Skeletal muscle tissue (tissue), 4 donors: Measurements from ENCODE around the gene CHAD. TPM values are rescaled to one million over a fixed set of nuclear protein-coding genes. Genes with fewer than 3 reads are reported as not detected.
A peak's percentile ranks its signal among the peaks of the same experiment; 100 is the strongest.

Experiments used
- H3K27ac ChIP-seq: one replicate; pipeline ENCODE4 v1.7.0; 2013; ENCODE audit warnings: mild to moderate bottlenecking, low read depth, low read length, inconsistent platforms
- H3K27me3 ChIP-seq, 3 donors: one replicate each; pipeline ENCODE4 v1.7.0; 2013; ENCODE audit warnings: low read length in 3 of 3; ENCODE audit not compliant: control insufficient read depth in 3 of 3, insufficient read depth in 3 of 3
- H3K36me3 ChIP-seq, 3 donors: one replicate each; pipeline ENCODE4 v1.7.0; 2013; ENCODE audit warnings: low read length in 3 of 3; ENCODE audit not compliant: control insufficient read depth in 3 of 3, insufficient read depth in 3 of 3
- H3K4me1 ChIP-seq, 3 donors: one replicate each; pipeline ENCODE4 v1.7.0; 2013; ENCODE audit warnings: low read length in 3 of 3, mild to moderate bottlenecking in 3 of 3; ENCODE audit not compliant: control insufficient read depth in 3 of 3, insufficient read depth in 3 of 3
- H3K4me3 ChIP-seq, 3 donors: one replicate each; pipeline ENCODE4 v1.7.0; 2013; ENCODE audit warnings: low read length in 3 of 3
- H3K9ac ChIP-seq, 3 donors: one replicate each; pipeline ENCODE4 v1.7.0; 2013; ENCODE audit warnings: low read length in 3 of 3, mild to moderate bottlenecking in 3 of 3, moderate library complexity in 2 of 3, low read depth in 1 of 3
- H3K9me3 ChIP-seq, 3 donors: one replicate each; pipeline ENCODE4 v1.7.0; 2013; ENCODE audit warnings: low read length in 3 of 3; ENCODE audit not compliant: control insufficient read depth in 3 of 3
- total RNA-seq: library from RNA; depleted of rRNA; stranded (reverse); fragments of >200 nt; gene quantifications from one replicate; pipeline ENCODE4 v1.2.3, GENCODE V29; 2014
- donor health status: Osteomylitis.

CHAD gene
- total RNA-seq, 1 donor from 2014 or later: 1.6 TPM

DNA sequence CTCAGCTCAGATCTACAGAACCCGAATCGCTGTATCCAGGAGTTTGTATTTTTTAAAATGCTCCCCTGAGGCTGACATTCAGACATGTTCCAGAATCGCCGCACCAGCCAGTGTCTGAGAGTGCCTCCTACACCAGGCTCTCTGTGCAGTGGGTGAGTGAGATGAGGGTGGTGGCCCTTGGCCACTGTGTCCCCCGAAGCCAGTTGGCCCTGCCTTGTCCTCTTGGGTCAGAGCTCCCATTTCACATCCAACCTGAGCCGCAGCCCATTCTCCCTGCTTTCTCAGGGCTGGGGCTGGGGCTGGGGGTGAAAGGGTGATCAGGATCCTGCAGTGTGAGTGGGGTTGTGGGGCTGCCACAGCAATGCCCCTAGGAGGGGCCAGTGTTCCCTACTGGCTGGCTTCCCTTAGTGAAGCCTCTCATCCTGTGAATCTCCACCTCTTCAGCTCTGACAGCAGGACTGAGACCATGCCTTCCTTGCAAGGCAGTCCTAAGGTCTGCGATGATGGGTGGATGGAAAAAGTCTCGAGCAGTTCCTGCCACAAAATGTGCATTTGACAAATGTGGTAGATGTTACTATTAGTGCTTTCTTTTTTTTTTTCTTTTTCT is 26.6 kb upstream of the CHAD start:
- H3K4me3 ChIP-seq: no peak overlapping the region
- no peak overlapping the region for H3K9ac ChIP-seq
- H3K36me3 ChIP-seq: no peaks in the 10 kb centered on the region
- H3K4me1 ChIP-seq: no peaks in the 10 kb centered on the region
- no peak overlapping the region for H3K27ac ChIP-seq
- H3K27me3 ChIP-seq: no peaks in the 10 kb centered on the region
- no peaks in the 10 kb centered on the region for H3K9me3 ChIP-seq

DNA sequence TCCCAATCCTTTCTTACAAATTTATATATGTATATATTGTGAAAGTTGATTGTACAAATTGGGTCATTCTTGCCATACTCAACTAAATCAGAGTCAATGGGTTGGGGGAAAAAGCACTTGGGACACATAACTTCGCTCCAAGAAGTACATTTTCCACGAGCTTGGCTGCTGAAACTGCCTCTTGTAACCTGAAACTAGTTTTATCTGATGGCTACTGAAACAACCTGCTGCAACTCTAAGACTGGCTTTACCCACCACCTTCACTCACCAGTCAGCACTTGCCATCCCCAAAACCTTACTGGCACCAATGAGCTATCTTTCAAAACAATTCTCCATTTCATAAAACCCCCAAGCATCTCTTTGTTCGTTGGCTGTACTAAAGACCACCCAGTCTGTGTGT is 25.1 kb upstream of the CHAD start:
- Histone ChIP-seq H3K27me3 (no peaks in the 10 kb centered on the region), H3K4me1 (no peaks in the 10 kb centered on the region), H3K9ac (no peak overlapping the region), H3K27ac (no peak overlapping the region), H3K9me3 (no peaks in the 10 kb centered on the region), H3K4me3 (no peak overlapping the region), H3K36me3 (peaks cover 0 to 1% (median 0%) of the 10 kb centered on the region in 3 donors)

DNA sequence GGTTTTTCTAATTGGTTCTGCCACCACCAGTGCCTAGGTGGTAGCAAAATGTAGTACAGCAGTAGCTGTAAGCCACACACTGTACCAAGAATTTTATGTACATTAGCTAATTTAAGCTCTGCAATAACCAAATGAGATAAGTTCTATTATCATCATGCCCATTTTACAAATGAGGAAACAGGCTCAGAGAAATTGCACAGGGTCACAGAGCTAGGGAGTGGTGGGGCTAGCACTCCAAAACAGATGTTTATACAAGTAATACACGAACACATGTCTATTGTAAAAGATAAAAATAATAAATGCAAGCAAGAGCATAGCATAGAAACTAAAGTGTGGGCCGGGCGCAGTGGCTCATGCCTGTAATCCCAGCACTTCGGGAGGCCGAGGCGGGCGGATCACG is 23.5 kb upstream of the CHAD start:
- H3K36me3 ChIP-seq: peaks cover 0 to 11% (median 6%) of the 10 kb centered on the region in 3 donors
- H3K9me3 ChIP-seq: no peaks in the 10 kb centered on the region
- peaks cover 0 to 5% (median 3%) of the 10 kb centered on the region in 3 donors for H3K4me1 ChIP-seq
- H3K27me3 ChIP-seq: no peaks in the 10 kb centered on the region
- no peak overlapping the region for H3K4me3 ChIP-seq
- no peak overlapping the region for H3K27ac ChIP-seq
- no peak overlapping the region for H3K9ac ChIP-seq

DNA sequence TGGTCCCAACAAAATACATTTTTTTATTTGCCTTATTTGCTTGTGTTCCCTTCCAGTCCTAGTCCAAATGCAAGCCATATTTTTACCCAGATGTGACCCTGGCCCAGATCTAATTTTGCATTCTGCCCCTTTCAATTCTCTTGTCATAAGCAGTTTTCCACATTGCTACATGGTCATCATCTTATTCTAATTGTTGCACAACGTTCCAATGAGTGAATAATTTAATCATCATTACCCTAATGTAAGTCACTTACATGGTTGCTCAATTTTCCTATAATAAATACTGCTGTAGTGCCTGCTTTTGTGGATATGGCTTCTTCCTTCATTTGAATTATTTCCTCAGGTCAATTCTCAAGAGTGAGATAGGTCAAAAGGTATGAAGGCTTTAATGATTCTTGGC is 22.8 kb upstream of the CHAD start:
- Histone ChIP-seq H3K4me1 (peaks cover 0 to 5% (median 3%) of the 10 kb centered on the region in 3 donors), H3K27me3 (no peaks in the 10 kb centered on the region), H3K9ac (no peak overlapping the region), H3K4me3 (no peak overlapping the region), H3K27ac (no peak overlapping the region), H3K36me3 (peaks cover 2 to 14% (median 8%) of the 10 kb centered on the region in 3 donors), H3K9me3 (no peaks in the 10 kb centered on the region)

DNA sequence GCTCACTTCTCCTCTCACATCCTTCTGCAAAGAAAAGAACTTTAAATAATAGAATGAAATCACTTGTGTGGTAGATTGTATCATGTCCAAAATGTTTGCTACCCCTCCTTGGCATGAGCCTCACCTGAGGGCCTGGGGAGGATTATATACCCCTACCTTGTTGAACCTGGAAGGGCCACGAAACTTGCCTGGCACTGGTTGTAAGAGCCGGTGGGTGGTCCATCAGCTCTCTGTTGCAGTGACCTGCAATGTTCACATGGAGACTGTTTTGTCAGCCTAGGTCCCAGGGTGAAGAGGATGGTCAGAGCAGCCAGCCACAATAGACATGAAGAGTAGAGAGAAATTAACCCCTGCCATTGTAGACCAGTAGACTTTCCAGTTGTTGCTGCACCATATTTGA is 20.2 kb upstream of the CHAD start:
- no peak overlapping the region for H3K9ac ChIP-seq
- no peak overlapping the region for H3K27ac ChIP-seq
- no peak overlapping the region for H3K4me3 ChIP-seq
- peaks cover 0 to 5% (median 3%) of the 10 kb centered on the region in 3 donors for H3K4me1 ChIP-seq
- no peaks in the 10 kb centered on the region for H3K9me3 ChIP-seq
- no peaks in the 10 kb centered on the region for H3K27me3 ChIP-seq
- peaks cover 23 to 33% (median 26%) of the 10 kb centered on the region in 3 donors for H3K36me3 ChIP-seq

DNA sequence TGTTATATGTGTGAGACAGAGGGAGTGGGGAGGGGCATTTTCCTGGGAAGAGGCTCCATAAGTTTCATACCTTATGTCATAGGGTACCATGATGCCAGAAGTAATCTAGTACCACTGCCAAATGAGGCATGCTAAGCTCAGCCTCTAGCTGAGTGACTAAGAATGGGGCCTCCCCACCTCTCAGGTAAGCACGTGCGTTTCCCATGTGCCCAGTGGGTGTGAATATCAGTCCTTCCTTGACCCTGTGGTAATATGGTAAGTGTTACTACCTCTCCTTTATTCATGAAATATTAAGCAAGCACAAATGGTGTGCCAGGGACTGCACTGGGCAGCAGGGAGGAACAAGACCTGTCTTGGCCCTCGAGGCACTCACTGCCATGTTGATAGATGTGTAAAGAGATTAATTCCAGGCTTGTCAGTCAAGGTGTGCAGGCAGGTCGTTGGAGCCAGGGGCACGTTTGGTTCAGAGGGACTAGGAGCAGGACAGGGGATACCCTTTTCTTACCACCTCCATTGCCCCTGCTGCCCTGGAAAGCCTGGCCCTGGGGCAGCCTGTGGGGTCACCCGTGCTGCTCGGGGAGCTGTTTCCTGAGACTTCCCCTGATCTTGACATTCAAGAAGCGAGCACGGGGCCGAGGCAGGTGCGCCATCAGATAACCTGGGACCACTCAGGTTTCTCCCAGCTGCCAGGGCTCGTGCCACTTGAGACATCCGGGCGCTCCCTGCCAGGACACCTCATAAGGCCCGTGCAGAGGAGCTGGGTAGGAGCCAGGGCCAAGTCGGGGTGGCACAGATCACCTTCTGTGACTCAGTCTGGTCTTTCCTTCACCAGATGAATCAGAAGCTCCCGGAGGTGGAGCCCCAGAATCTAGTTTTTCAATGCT is 18.8 kb upstream of the CHAD start:
- Histone ChIP-seq H3K4me1 (peaks cover 8 to 13% (median 12%) of the 10 kb centered on the region in 3 donors), H3K9me3 (no peaks in the 10 kb centered on the region), H3K27me3 (no peaks in the 10 kb centered on the region), H3K9ac (peak overlapping the region in 1 of 3 donors; percentile 33), H3K36me3 (peaks cover 32 to 41% (median 33%) of the 10 kb centered on the region in 3 donors), H3K27ac (no peak overlapping the region), H3K4me3 (no peak overlapping the region)

DNA sequence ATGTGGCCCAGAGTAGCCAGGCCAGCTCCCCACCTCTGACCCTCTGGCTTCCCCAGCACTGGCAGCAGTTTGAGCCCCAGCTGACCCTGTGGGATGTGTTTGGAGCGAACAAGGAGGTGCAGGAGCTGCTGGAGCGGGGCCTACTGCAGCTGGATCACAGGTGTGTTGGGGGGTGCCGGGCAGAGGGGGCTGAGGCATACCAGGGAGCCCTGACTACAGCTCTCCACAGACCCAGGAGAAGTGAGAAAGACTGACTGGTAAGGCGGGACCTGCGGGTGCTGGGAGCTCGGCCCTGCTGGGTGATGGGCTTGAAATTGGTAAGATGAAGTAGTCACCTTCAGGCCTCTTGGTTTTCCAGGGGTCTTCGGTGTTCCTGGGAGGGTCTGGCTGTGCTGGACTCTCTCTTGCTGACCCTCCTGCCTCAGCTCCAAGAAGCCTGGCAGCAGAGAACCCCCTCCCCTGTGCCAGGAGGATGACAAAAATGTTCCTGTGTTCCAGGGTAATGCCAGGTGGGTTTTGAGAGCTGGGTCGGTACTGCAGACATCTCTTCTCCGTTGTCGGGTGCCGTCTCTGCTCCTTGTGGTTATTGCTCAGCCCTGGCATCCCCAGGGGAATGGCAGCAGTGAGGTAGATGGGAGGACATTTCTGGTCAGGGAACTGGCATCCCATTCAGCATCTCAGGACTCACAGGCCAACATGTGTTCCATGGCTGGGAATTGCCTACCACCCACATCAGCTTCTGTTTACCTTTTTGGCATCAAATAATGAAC is 15.9 kb upstream of the CHAD start:
- no peaks in the 10 kb centered on the region for H3K9me3 ChIP-seq
- H3K4me1 ChIP-seq: peaks cover 15 to 30% (median 29%) of the 10 kb centered on the region in 3 donors
- H3K27me3 ChIP-seq: no peaks in the 10 kb centered on the region
- peaks cover 40 to 49% (median 47%) of the 10 kb centered on the region in 3 donors for H3K36me3 ChIP-seq
- no peak overlapping the region for H3K9ac ChIP-seq
- no peak overlapping the region for H3K27ac ChIP-seq
- no peak overlapping the region for H3K4me3 ChIP-seq

DNA sequence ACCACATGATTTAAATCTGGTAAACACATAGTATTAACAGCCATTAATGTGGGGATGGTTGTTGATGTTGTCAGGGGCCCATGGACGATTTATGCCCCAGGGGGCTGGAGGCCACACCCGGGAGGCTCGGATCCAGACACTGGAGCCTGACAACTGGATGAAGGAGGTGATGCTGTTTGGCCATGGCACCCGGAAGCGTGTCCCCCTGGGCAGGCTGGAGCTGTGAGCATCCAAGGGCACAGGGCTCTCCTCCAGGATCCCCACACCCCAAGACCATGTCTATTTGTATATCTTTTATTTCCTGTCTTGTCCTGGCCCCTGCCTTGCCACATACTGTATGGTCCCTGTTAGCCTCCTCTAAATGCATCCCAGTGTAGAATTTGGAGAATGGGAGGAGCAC is 14.6 kb upstream of the CHAD start:
- no peaks in the 10 kb centered on the region for H3K9me3 ChIP-seq
- H3K9ac ChIP-seq: peak overlapping the region in 2 of 3 donors; percentile 25 to 38
- H3K4me1 ChIP-seq: peaks cover 19 to 34% (median 34%) of the 10 kb centered on the region in 3 donors
- H3K36me3 ChIP-seq: peaks cover 40 to 49% (median 41%) of the 10 kb centered on the region in 3 donors
- no peaks in the 10 kb centered on the region for H3K27me3 ChIP-seq
- no peak overlapping the region for H3K4me3 ChIP-seq
- H3K27ac ChIP-seq: peak overlapping the region; percentile 77

DNA sequence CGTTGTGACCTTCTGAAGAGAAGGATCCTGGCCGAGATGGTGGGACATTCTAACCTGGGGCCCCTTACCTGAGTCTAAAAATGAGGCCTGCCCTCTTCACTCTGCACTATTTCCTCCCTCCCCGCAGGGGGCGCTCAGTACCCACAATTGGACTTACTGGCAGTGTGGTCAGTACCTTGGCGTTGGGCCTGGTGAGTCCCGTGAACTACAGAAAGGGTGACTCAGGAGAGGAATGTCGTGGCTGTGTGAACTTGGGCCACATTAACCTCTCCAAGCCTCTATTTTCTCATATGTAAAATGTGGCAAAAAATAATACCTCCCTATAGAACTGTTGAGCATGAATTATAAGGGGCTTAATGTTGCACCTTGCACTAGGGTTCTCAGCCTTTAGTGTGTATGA is 13.8 kb upstream of the CHAD start:
- H3K27me3 ChIP-seq: no peaks in the 10 kb centered on the region
- H3K4me1 ChIP-seq: peaks cover 27 to 40% (median 35%) of the 10 kb centered on the region in 3 donors
- peaks cover 37 to 49% (median 40%) of the 10 kb centered on the region in 3 donors for H3K36me3 ChIP-seq

More for the DNA sequence above, 13.8 kb upstream of the CHAD start:
- H3K9ac ChIP-seq: peak overlapping the region in 2 of 3 donors; percentile 28 to 60
- H3K9me3 ChIP-seq: no peaks in the 10 kb centered on the region
- peak overlapping the region in 1 of 3 donors; percentile 1 for H3K4me3 ChIP-seq
- H3K27ac ChIP-seq: peak overlapping the region; percentile 77
